ENCODE results near the gene FOXE3.

GRCh38 chr1:47435506-47436303, 19.6 kb downstream of the FOXE3 start:
- TF ChIP-seq CTCF (IDR thresholded peaks at IDR 0.05), result no peak
- no peak for TF ChIP-seq POLR2A (IDR thresholded peaks at IDR 0.05)

Data from testis (tissue), 2 donors.